H1 (cell line): ENCODE measurements around the gene VWA1.
"Not testable (repeated sequence)": the region's sequence is repeated elsewhere in the genome, so short reads cannot be mapped to it uniquely, and the experiment has no call there.

Experiments
- BRCA1 ChIP-seq: IDR thresholded peaks from 2 replicates; pipeline ENCODE4 v1.6.1; 2012; ENCODE audit warnings: low read depth, low read length, improper control_type of control experiment
- CREB1 ChIP-seq: IDR thresholded peaks from 2 replicates; pipeline ENCODE4 v1.6.1; 2012; ENCODE audit warnings: inconsistent platforms
- CTCF ChIP-seq, 3 experiments: IDR thresholded peaks; 1 replicate in 2 of 3; 2 replicates in 1 of 3; pipeline versions ENCODE4 v1.5.1 to v1.6.1; 2011; ENCODE audit warnings: low read length in 3 of 3, mild to moderate bottlenecking in 3 of 3, inconsistent platforms in 2 of 3, low read depth in 1 of 3, moderate library complexity in 1 of 3; ENCODE audit not compliant: insufficient read depth in 1 of 3; ENCODE audit errors: control extremely low read depth in 1 of 3
- EGR1 ChIP-seq: IDR thresholded peaks from 2 replicates; pipeline ENCODE4 v1.6.1; 2011; ENCODE audit warnings: low read depth, low read length, borderline replicate concordance
- JUND ChIP-seq: IDR thresholded peaks from 2 replicates; pipeline ENCODE4 v1.6.1; 2011; ENCODE audit warnings: mild to moderate bottlenecking, improper control_type of control experiment, low read length
- MAX ChIP-seq: IDR thresholded peaks from 2 replicates; pipeline ENCODE4 v1.6.1; 2012; ENCODE audit warnings: inconsistent platforms
- POLR2AphosphoS5 ChIP-seq: IDR thresholded peaks from 2 replicates; pipeline ENCODE4 v1.6.1; 2011; ENCODE audit warnings: low read depth, low read length
- RAD21 ChIP-seq, 2 experiments: IDR thresholded peaks in 1 of 2; conservative IDR thresholded peaks in 1 of 2; 2 replicates each; pipeline ENCODE4 v1.6.1; 2011; ENCODE audit warnings: low read depth in 2 of 2, low read length in 2 of 2, improper control_type of control experiment in 1 of 2, inconsistent platforms in 1 of 2, mild to moderate bottlenecking in 1 of 2, moderate library complexity in 1 of 2
- RFX5 ChIP-seq: IDR thresholded peaks from 2 replicates; pipeline ENCODE4 v1.6.1; 2011; ENCODE audit warnings: low read depth, low read length, improper control_type of control experiment, borderline replicate concordance
- SIN3A ChIP-seq, 2 experiments: IDR thresholded peaks in 1 of 2; conservative IDR thresholded peaks in 1 of 2; 2 replicates each; pipeline ENCODE4 v1.6.1; 2011 to 2012; ENCODE audit warnings: low read length in 2 of 2, improper control_type of control experiment in 1 of 2, low read depth in 1 of 2, mild to moderate bottlenecking in 1 of 2
- ZNF274 ChIP-seq: IDR thresholded peaks from 2 replicates; pipeline ENCODE4 v1.7.0; 2012; ENCODE audit warnings: low read length, borderline replicate concordance; ENCODE audit errors: extremely low read depth

- TF ChIP-seq JUND; MAX; CTCF (IDR thresholded peaks at IDR 0.05; ENCODE audit: control extremely low read depth in 1 of 3, insufficient read depth in 1 of 3, low read depth in 1 of 3, low read length in 3 of 3); EGR1; RAD21 (IDR thresholded peaks at IDR 0.05 in 1 of 2, conservative IDR thresholded peaks at IDR 0.05 in 1 of 2; ENCODE audit: low read depth in 2 of 2, low read length in 2 of 2); CREB1; RFX5; POLR2AphosphoS5; SIN3A (conservative IDR thresholded peaks at IDR 0.05 in 1 of 2, IDR thresholded peaks at IDR 0.05 in 1 of 2; ENCODE audit: low read depth in 1 of 2, low read length in 2 of 2); ZNF274; BRCA1: not testable (repeated sequence)
Observed at GRCh38 chr1:1450616-1451015, 15.1 kb downstream of the VWA1 start.
